ENCODE results near the gene SLC44A4.
A peak's percentile ranks its signal among the peaks of the same experiment; 100 is the strongest.
"Not testable (repeated sequence)": the region's sequence is repeated elsewhere in the genome, so short reads cannot be mapped to it uniquely, and the experiment has no call there.

SLC44A4 gene

DNA sequence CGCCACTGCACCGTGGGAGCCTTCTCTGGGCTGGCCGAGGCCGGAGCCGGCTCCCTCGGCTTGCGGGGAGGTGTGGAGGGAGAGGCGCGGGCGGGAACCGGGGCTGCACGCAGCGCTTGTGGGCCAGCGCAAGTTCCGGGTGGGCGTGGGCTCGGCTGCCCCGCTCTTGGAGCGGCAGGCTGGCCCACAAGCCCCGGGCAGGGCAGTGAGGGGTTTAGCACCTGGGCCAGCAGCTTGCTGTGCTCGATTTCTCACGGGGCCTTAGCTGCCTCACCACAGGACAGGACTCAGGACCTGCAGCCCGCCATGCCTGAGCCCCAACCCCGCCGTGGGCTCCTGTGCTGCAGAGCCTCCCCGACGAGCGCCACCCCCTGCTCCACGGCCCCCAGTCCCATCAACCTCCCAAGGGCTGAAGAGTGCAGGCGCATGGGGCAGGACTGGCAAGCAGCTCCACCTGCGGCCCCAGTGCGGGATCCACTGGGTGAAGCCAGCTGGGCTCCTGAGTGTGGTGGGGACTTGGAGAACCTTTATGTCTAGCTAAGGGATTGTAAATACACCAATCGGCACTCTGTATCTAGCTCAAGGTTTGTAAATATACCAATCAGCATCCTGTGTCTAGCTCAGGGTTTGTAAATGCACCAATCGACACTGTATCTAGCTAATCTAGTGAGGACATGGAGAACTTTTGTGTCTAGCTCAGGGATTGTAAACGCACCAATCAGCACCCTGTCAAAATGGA, 26.6 kb downstream of the SLC44A4 start:
- DNase-seq: not testable (repeated sequence)

DNA sequence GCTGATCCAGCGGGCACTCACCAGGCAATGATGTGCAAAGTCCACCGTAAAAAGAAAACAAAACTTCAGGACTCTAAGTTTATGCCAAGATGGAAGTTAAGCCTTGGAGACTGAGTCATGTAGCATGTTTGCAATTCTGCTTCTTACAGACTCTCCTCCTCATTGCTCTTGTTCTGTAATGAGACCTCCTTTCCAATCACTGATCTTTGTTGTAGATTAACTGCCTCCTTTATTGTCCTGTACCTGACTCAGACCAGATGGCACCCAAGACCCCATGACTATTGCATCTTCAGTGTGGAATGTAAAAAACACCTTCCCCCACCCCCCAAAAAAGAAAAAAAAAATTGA, 27.3 kb downstream of the SLC44A4 start:
- DNase-seq: no peak

- DNase-seq: no peak
Measured at GRCh38 chr6:31850765-31851484, 27.9 kb downstream of the SLC44A4 start.

DNA sequence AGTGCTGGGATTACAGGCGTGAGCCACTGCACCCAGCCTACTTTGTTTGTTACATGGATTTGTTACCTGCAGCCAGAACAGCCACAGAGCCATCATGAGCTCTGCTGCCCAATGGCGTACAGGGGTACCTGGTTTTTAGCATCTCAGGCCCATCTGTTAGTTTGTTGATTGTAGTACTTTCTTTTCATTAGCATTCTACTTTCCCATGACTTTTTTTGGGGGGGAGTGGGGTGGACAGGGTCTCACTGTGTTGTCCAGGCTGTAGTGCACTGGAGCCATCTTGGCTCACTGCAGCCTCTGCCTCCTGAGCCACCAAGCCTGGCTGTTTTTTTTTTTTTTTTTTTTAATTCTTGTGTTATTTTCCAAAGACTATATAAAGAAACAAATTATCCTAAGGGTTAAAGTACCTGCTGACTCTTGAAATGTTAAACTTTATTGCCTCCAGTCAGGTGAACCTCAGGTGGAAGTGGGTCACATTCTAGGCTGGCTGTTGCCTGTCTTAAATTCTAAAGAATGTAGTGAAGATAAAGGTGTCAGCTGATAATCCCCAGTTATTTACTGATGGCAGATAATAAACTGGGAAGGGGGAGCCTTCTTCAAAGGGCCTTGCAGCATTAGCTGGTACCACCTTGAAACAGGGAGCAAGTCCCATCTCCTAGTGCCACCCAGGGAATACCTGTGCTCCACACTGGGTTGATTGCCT, 31.4 kb downstream of the SLC44A4 start:
- no peak for DNase-seq

DNA sequence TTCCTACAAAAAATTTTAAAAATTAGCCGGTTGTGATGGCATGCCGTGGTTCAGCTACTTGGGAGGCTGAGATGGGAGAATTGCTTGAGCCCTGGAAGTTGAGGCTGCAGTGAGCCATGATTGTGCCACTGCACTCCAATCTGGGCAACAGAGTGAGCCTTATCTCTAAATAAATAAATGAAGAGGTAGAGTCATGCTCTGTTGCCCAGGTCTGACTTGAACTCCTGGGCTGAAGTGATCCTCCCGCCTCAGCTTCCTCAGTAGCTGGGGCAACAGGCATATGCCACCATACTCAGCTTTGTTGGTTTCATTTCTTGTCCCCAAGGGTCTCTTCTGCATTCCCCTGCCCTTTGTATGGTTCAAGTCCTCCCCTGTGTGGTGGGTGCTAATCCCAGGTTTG, 34.3 kb downstream of the SLC44A4 start:
- no peak for DNase-seq

DNA sequence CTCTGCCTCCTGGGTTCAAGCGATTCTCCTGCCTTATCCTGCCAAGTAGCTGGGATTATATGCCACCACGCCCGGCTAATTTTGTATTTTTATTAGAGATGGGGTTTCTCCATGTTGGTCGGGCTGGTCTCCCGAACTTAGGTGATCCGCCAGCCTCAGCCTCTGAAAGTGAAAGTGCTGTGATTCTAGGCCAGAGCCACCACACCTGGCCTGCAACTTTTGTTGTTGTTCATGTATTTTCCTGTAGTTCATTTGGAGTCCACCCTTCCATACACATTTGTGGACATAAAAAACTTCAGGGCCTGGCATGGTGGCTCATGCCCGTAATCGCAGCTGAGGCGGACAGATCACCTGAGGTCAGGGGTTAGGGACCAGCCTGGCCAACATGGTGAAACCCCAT, 36.7 kb downstream of the SLC44A4 start:
- no peak for DNase-seq

GRCh38 chr6:31839779-31840126, 39.0 kb downstream of the SLC44A4 start:
- not testable (repeated sequence) for DNase-seq

- no peak for DNase-seq
Measured at GRCh38 chr6:31838968-31839367, 39.8 kb downstream of the SLC44A4 start.

GRCh38 chr6:31838114-31838553, 40.7 kb downstream of the SLC44A4 start:
- DNase-seq: not testable (repeated sequence)

GRCh38 chr6:31837369-31838113, 41.3 kb downstream of the SLC44A4 start:
- no peak for DNase-seq

DNA sequence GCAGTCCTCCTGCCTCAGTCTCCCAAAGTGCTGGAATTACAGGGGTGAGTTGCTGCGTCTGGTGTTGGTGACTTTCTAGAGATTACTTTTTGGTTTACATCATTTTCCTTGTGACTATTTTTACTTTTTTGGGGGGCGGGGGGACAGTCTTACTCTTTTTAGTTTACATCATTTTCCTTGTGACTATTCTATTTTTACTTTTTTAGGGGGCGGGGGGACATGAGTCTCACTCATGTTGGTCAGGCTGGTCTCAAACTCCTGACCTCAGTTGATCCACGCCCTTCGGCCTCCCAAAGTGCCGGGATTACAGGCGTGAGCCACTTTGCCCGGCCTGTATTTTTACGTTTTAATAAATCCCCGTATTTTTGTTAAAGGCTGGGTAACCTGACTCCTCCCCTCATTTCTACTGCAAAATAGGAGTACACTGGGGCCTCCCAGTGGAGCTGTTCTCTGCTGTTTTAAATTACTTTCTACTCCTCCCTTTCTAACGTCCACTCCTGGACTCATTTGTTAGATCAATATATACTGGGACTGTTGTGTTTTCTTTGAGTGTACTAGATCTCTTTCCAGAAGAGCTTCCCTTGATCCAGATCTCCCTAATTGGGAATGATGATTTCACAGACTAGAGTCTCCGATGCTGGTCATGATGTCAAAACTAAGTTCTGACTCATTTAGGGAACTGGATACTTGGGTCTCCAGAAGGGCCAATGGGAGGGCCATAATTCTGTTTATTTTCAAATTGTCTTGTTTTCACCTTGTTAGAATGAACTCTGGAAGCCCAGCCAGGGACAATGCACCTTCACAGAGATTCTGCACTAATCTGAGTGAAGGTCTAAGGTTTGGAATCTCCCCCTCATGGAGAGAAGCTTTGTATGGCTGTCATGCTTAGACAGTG, 42.1 kb downstream of the SLC44A4 start:
- DNase-seq: no peak

GRCh38 chr6:31836047-31836473, 42.7 kb downstream of the SLC44A4 start:
- no peak for DNase-seq

- DNase-seq: peak; percentile 80
Measured at GRCh38 chr6:31834367-31835250, 44.2 kb downstream of the SLC44A4 start.

GRCh38 chr6:31831350-31832215, 47.2 kb downstream of the SLC44A4 start:
- DNase-seq: no peak

DNA sequence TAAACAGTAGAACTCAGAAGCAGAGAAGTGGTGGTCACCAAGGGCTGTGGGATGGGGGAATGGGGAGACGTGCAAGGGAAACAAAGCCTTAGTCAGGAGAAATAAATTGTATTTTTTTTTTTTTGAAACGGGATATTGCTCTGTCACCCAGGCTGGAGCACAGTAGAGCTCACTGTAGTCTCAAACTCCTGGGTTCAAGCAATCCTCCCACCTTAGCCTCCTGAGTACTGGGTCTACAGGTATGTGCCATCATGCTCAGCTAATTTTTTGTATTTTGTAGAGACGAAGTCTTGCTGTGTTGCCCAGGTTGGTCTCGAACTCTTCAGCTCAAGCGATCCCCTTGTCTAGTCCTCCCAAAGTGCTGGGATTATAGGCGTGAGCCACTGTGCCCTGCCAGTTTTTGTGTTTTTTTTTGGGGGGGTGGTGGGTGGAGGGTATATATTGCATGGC, 47.9 kb downstream of the SLC44A4 start:
- DNase-seq: no peak

GRCh38 chr6:31829633-31830283, 49.0 kb downstream of the SLC44A4 start:
- peak; percentile 23 for DNase-seq

GRCh38 chr6:31827286-31828079, 51.3 kb downstream of the SLC44A4 start, which contains the start of gene HSPA1B:
HSPA1B (plus strand) TSS chr6:31827738; CDS start chr6:31827951, 213 bp downstream.
- DNase-seq: peak; percentile 99

DNA sequence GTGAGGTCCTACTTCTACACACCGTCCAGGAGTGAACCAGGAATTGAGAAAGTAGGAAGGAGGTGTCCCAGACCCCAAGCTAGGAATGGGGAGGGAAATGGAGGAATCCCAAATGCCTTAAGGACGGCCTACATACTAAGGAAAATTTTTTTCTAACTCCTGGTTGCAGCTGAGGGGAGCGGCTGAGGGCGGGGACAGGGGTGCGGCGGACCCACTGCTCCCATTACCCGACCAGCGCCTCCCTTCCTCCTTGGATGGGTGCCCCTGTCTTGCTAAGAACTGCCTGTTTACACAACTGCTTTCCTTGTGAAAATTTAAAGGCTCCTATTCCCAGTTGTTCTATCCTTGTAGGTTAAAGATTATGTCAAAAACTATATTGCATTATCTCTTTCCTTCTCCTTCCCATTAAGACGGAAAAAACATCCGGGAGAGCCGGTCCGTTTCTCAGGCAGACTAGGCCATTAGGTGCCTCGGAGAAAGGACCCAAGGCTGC, 52.0 kb downstream of the SLC44A4 start:
- peak; percentile 83 for DNase-seq

Measured in NCI-H446 treated with DMSO at 0.1 percent for 48 hours (cell line).